ENCODE results near the gene ATP5F1E. TPM values are rescaled to one million over a fixed set of nuclear protein-coding genes. Genes with fewer than 3 reads are reported as not detected.

The ATP5F1E gene
- total and polyA plus RNA-seq, 9 of the 15 experiments (the other 6 are each of a cell fraction or from before 2014, with no cell fraction given) = 60.3 to 162 (median 113) TPM

- TF ChIP-seq ESRRA (IDR thresholded peaks at IDR 0.05; ENCODE audit: borderline replicate concordance, low read depth) (peak; percentile 40; the same call in 1 of the 2 replicates), E2F4 (CRISPR knock-in tag; IDR thresholded peaks at IDR 0.05; ENCODE audit: low read depth) (no peak), RBM34 (IDR thresholded peaks at IDR 0.05; ENCODE audit: borderline replicate concordance, insufficient read depth, low read length) (no peak), NONO (IDR thresholded peaks at IDR 0.05; ENCODE audit: low read depth in 2 of 2, low read length in 1 of 2) (no peak), ATF6 (CRISPR knock-in tag; IDR thresholded peaks at IDR 0.05) (no peak), ZNF77 (CRISPR knock-in tag; IDR thresholded peaks at IDR 0.05) (no peak), ETV1 (tag; conservative IDR thresholded peaks at IDR 0.05; ENCODE audit: low read depth) (peak; percentile 53; the same call in 1 of the 2 replicates), ZBTB2 (IDR thresholded peaks at IDR 0.05) (no peak), RAD51 (IDR thresholded peaks at IDR 0.05; ENCODE audit: borderline replicate concordance, low read depth) (peak; percentile 82), KLF1 (tag; IDR thresholded peaks at IDR 0.05) (no peak), HOMEZ (CRISPR knock-in tag; IDR thresholded peaks at IDR 0.05) (no peak), ZNF592 (IDR thresholded peaks at IDR 0.05) (peak; percentile 35; the same call in 1 of the 2 replicates), HDAC3 (IDR thresholded peaks at IDR 0.05; ENCODE audit: borderline replicate concordance, partially characterized antibody) (no peak), KAT2B (IDR thresholded peaks at IDR 0.05; ENCODE audit: low read depth, low read length) (no peak), ZNF408 (CRISPR knock-in tag; IDR thresholded peaks at IDR 0.05; ENCODE audit: low read depth) (no peak), SMAD4 (CRISPR knock-in tag; conservative IDR thresholded peaks at IDR 0.05) (no peak)
Observed at GRCh38 chr20:59016795-59017492, 15.2 kb downstream of the ATP5F1E start (continued).
